COLO829 (cell line): ENCODE results near the gene TNP1.
A peak's percentile ranks its signal among the peaks of the same experiment; 100 is the strongest.

Experiments used
- DNase-seq: peaks from one replicate; pipeline ENCODE4 v3.0.0; 2012; ENCODE audit warnings: low spot score

Gene TNP1

GRCh38 chr2:216873573-216873972 is 13.7 kb upstream of the TNP1 start:
- no peak for DNase-seq

GRCh38 chr2:216872624-216873023 is 12.8 kb upstream of the TNP1 start:
- no peak for DNase-seq

GRCh38 chr2:216872040-216872439 is 12.2 kb upstream of the TNP1 start:
- no peak for DNase-seq

- no peak for DNase-seq
Measured at GRCh38 chr2:216871333-216871934, 11.6 kb upstream of the TNP1 start.

GRCh38 chr2:216870508-216871332 is 10.9 kb upstream of the TNP1 start:
- no peak for DNase-seq

GRCh38 chr2:216866515-216867095 is 6.7 kb upstream of the TNP1 start:
- DNase-seq = no peak

GRCh38 chr2:216865658-216866057 is 5.8 kb upstream of the TNP1 start:
- DNase-seq = no peak

GRCh38 chr2:216863946-216864345 is 4.1 kb upstream of the TNP1 start:
- no peak for DNase-seq

GRCh38 chr2:216862628-216863398 is 2.9 kb upstream of the TNP1 start:
- DNase-seq = no peak

GRCh38 chr2:216860426-216861137 is 718 bp upstream of the TNP1 start:
- no peak for DNase-seq

GRCh38 chr2:216858312-216858711 is 1.6 kb downstream of the TNP1 start:
- DNase-seq = no peak

- peak; percentile 39 for DNase-seq
Measured at GRCh38 chr2:216857131-216857550, 2.7 kb downstream of the TNP1 start.

GRCh38 chr2:216856406-216857065 is 3.3 kb downstream of the TNP1 start:
- DNase-seq = no peak

- no peak for DNase-seq
Measured at GRCh38 chr2:216855605-216856004, 4.3 kb downstream of the TNP1 start.

- no peak for DNase-seq
Measured at GRCh38 chr2:216855079-216855478, 4.8 kb downstream of the TNP1 start.

GRCh38 chr2:216851486-216852090 is 8.3 kb downstream of the TNP1 start:
- no peak for DNase-seq

- DNase-seq = no peak
Measured at GRCh38 chr2:216850665-216851322, 9.1 kb downstream of the TNP1 start.

GRCh38 chr2:216849987-216850386 is 9.9 kb downstream of the TNP1 start:
- peak; percentile 96 for DNase-seq

- peak; percentile 85 for DNase-seq
Measured at GRCh38 chr2:216845426-216845825, 14.4 kb downstream of the TNP1 start.

- DNase-seq = no peak
Measured at GRCh38 chr2:216842636-216843035, 17.2 kb downstream of the TNP1 start.
